ENCODE data around the gene AIPL1.

AIPL1 gene

DNA sequence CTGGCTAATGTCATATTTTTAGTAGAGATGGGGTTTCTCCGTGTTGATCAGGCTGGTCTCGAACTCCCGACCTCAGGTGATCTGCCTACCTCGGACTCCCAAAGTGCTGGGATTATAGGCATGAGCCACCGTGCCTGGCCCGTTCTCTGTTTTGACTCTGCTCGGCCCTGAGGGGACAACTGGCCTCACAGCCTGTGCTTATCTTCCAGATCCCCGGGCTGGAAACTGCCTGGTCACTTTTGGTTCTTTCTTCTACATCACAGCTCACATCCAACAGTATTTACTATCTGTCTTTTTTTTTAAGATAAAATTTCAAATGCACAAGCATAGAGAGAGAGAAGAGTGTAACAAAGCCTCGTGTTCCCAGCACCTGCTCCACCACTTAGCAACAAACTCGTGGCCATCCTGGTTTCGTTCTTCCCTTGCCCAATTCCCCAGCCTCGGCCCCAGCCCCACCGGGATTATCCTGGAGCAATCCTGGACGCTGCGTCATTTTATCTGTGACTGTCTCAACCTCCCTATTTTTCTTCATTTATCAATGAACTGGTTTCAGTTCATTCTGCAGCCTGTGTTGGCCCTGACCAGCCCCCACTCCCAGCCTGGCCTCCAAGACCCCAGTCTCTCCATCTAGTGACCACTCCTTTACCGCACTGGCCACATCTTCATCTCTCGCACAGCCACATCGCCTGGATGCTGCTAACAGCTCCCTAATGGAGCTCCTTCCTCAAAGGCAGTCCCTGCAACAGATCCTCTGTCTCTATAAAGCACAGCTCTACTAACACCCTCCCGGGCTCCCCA is 30.5 kb upstream of the AIPL1 start:
- FAIRE-seq = no peak

DNA sequence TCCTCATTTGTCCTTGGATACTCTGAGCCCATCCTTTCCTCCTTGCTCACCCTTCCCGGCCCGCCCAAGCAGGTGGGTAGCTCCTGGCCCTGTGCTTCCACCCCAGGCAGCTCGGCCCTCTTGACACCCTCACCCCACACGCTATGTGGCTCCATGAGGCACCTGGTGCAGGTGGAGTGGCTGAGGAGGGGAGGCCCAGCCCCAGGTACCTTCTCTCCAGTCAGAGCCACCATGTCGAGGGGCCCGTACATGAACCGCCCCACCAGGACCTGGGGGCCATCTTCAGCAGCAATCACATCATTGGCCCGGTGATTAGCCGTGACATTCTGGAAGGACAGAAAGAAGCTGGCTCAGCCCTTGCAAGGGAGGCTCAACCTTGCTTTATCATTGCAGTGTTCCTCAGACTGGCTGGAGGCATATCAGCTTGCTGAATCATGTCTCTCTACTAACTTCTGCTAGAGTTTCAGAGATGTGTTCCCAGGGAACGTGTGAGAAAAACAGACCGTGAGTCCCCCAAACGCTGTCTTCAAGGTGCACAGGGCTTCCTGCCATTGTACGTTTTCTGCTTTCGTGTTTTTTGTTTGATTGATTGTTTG is 29.6 kb upstream of the AIPL1 start:
- no peak for FAIRE-seq

DNA sequence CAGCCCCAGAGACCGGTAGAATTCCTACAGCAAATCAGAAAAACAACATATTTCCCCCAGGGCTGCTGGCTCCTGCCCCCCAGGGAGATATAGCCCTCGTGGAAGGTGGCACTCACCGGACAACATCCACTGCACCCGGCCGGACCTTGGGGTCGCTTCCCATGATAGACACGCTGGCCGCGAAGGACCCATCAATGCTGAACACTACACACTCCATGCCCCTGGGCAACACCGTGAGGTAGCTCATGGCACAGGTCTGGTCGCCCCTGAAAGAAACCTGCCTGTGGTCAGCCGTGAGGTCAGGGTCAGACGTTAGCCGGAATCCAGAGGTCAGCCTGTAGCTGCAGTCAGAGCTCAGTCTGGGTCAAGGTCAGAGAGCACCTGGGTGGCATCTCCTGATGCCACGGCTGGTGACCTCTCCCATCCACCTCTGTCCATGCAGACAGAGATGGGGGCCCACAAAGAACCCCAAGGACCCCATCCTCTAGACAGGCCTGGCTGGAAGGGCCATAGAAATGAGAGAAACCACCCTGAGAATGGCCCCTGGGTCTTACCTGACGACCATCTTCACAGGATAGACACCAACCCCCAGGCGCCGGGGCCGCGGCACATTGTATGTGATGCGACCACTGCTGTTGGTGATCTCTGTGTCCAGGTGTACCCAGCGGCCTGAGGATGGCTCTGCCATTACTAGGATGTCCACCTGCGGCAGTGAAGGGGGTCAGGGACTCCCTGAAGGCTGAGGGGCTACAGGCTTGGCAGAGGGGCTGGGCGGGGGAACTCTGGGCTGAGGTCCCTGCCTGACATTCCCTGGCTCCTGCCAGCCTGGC is 28.9 kb upstream of the AIPL1 start:
- FAIRE-seq = no peak

DNA sequence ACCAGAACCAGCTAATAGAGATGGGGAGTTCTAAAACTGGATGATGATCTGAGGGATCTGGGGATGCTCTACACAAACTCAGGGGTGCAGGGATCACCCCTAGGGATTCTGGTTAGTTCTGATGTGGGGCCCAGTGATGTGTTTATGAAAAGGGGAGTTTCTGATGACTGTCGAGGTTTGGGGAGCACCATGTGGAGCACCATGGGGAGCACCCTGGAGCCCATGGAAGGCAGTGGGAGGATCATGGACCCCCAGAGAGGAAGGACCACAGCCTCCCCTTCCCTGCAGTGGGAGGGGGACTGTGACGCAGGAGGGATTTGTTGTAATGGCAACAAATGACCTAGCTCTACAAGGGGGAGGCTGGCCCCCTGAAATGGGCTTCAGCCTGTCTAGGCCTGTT is 27.8 kb upstream of the AIPL1 start:
- no peak for FAIRE-seq

DNA sequence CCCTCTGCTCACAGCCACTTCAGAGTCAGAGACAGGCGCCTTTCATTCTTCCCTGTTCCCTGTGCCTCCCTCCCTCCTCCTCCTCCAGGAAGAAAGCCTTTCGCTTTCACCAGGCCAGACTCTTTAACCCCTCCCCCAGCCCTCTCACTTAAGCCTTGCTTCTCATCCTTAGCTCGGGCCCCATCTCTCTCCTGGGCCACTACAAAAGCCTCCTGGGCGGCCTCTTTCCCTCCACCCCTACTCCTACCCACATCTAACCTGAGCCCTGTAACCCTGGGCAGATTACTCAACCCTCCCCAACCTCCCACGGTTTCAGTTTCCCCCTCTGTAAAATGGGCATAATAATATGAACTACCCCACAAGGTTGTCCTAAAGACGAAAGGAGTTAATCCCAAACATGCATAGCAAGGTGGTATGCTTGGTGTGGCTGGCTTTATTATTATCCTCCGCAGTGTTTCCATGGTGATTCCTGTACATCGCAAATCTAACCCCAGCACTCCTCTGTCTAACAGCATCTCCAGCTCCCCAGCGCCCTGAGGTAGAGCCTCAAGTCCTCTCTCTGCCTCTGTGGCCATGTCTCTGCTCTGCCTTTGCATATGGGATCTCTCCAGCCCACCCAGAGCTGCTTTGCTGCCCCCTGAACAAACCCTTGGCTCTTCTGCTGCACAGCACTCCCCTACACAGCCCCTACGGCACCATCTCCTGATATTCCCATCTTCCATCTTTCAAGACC is 27.0 kb upstream of the AIPL1 start:
- FAIRE-seq = no peak

DNA sequence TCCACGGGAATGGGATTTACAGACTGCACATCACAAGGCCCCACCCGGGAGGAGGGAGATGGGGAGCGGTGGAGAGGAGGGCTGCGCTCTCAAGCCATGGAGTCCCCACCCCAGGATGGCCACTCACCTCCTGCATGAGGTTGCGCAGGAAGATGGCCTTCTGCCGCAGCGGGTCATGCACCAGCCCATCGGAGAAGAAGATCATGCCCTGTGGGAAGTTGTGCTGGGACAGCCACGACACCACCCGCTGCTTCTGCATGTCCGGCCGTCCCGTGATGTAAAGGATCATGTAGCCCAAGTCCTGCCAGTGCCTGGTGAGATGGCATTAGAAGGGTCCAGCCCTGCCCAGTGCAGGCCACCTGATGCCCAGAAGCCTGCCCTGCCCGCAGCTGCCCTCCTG is 26.3 kb upstream of the AIPL1 start:
- FAIRE-seq = no peak

DNA sequence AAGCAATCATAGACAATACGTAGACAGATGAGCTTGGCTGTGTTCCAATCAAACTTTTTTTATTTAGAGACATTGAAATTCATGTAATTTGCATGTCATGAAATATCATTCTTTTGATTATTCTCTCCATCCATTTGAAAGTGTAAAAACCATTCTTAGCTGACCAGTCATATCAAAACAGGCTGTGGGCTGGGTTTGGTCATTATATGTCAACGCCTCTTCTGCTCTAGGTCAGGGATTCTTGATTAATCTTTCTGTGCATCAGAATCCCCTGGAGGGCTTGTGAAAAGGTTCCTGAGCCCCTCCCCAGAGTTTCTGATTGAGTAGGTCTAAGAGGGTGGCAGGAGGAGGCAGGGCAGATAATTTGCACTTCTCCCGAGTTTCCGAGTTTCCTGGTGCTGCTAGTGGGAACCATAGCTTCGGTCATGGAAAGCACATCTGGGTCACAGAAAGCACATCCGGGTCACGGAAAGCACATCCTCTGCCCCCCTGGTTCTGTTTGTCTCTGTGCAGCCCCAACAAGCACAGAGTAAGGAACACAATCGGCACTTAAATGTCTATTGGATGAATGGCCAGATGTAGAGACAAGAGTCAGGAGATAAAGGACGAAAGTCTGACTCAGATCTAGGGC is 25.7 kb upstream of the AIPL1 start:
- no peak for FAIRE-seq

DNA sequence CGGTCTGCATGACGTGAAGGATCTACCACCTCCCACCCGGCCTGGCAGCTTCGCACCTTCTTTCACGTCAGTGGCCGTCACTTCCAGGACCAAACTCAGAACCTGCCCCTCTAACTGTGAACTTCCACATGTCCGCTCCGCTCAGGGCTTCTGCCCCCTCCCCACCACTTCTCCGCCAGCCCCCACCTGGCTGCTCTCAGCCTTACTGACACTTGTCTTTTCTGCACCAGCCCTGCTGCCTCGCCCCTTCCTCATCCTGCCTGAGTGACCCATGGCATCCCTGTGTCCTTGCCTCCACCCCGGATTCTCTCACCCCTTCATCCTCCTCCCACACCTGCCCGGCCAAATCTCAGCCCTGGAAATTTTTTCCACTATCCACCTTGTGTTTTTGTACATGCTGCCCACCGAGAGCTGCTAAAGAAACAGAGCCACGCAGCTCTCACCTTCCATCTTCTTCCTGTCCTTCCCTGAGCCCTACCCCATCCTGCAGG is 23.6 kb upstream of the AIPL1 start:
- FAIRE-seq = no peak

DNA sequence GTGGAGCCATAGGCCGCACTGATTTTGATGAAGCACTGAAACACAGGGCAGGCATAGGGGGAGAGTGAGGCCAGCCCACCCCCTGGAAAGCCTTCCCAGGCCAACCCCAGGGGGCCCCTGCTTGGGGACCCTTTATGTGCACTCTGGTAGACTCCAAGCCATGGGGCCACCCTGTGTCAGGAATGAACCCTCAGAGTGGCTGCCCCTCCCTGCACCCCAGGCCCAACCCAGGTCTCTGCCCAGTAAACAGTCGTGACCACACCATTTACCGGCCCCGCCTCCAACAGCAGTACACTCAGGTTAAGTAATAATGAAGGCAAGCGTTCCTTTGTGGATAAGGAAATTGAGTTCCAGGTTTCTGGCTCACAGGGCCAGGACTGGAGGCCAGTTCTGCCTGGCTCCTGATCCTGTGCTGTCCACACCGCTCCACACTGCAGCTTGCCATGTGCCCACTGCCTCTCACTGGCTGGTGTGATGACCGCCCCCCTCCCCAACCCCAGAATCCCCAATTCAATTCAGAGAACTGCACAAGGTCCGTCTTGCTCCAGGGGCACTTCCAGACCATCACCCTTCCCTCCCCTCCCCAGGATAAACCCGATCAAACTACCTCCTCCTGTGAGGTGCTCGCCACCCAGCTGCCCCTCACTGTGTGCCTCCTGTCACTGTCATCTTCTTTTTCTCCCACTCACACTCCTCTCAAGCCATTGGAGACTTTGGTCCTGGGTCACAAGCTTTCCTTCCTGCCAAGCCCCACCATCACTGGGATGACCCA is 23.0 kb upstream of the AIPL1 start:
- FAIRE-seq = no peak

DNA sequence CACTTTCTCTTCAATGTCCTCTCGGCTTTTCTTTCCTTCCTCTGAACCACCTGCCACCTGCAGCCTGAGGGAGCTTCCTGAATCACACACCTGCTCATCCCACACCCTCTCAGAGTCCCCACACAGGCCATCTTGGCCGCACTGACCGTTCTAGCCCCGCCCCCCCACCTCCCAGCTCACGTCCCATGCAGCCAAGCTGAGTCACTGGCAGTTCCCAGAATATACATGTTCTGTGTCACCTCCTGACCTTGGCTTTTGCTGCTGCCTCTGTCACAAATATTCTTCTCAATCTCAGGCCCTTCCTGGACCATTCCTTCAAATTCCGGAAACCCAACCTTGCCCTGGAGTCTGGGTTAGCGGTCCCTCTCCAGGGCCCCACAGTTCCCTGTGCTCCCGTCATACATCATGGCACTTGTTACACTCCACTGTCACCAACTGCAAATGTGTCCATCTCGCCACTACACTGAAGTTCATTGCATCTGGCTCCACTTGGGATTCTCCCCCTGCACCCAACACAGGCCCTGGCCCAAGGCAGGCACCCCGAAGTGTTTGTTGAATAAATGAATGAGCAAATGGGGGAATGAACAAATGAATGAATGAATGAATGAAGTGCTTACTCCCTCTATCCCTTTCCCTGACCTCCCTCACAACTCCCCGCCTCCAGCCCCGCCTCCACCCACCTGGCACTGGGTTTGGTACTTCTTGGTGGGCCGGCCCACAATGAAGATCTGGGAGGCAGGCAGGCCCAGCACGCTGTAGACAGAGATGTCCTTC is 22.2 kb upstream of the AIPL1 start:
- FAIRE-seq = no peak

DNA sequence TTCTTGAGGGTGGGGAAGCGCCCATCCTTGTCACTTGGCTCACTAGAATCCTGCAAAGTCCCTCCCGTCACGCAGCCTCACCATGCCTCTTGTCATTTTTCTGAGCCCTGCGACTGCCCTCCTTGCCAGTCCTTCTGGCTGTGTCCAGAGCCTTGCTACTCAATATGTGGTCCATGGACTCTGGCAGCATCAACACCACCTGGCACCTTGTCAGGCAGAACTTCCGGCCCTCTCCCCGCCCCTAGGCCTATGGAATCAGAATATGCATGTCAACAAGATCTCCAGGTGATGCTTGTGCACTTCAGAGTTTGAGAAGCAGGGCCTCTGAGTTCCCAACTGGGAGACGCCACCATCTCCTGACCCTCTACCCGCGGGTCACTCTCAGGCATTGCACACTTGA is 21.4 kb upstream of the AIPL1 start:
- no peak for FAIRE-seq

DNA sequence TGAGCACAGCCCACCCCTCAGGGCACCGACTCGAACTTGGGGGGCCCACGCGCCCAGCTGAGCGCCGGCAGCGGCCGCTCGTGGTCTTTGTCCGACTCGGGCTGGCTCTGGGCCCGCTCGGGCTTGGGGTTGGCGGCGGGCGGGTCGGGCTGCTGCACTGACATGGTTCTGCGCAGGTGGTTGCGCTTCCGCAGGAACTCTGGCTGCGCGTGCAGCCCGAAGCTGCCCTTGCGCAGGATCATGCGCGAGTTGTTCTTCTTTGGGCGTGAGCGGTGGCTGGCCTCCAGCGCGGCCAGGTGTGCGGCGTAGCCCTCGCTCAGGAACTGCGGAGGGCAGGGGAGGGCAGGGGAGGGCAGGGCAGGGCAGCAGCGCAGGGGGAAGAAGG is 20.4 kb upstream of the AIPL1 start:
- FAIRE-seq = no peak

DNA sequence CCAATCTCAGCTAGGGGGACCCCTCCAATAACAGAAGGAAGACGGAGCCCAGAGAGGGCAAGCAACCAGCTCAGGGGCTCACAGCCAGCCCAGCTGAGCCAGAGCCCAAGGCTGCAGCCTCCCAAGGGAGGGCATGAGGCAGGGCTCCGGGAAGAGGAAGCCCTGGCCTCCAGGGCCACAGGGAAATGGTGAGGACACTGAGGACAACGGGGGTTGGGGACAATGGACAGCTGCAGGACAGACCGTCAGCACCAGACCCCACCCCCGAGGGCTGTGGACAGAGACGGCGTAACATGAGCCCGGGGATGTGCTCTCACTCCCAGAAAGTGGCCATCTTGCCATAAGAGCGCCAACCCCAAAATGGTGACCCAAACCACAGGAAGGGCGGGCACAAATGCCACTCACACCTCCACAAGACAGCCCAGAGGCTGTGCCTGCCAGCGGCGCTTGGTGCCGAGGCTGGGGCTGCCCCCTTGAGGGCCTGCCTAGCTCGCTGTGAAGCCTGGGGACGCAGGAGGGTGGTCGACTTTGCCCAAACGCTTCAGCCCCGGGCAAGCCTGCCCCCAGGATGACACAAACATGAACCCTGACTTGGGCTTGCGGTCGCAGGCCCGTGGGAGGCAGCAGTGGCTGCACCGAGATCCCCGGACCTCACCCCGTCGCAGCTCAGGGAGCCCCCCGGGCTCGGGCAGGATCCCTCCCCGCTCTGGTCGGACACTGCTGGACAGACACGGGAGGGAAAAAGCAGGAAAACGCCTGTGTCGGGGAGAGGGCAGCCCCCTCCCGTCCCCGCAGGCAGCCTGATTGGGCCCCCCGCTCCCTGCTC is 19.8 kb upstream of the AIPL1 start:
- no peak for FAIRE-seq

DNA sequence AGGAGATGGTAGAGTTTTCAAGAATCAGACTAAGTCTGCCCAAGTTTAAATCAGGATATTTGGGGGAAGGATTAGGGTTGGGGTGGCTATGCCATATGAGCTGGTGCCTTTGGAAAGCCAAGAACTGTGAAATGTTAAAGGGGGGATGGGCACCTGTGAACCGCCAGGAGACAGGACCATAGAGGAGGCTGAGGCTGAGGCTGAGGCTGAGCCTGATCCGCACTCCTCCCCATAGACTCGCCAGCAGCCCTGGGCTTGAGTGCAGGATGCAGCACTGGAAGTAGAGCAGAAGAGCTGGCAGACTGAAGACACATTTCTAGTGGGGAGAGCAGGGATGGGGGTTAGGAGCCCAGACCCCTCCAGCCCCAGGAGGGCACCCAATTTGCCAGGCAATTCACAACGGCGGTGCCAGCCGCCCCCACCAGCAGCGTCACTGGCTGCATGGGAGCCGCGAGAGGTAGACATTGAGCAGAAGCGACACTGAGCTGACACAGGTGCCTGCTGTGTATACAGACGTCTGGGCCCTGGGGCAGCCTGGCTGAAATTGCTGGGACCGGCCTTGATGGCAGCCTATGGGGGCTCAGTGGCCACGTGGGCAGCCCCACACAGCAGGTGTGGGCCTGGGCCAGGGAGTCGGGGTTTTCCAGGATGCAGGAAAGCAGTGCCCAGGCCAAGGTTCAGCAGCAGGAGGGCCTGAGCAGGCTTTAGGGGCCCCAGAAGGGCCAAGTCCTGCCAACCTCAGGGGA is 18.5 kb upstream of the AIPL1 start:
- no peak for FAIRE-seq

DNA sequence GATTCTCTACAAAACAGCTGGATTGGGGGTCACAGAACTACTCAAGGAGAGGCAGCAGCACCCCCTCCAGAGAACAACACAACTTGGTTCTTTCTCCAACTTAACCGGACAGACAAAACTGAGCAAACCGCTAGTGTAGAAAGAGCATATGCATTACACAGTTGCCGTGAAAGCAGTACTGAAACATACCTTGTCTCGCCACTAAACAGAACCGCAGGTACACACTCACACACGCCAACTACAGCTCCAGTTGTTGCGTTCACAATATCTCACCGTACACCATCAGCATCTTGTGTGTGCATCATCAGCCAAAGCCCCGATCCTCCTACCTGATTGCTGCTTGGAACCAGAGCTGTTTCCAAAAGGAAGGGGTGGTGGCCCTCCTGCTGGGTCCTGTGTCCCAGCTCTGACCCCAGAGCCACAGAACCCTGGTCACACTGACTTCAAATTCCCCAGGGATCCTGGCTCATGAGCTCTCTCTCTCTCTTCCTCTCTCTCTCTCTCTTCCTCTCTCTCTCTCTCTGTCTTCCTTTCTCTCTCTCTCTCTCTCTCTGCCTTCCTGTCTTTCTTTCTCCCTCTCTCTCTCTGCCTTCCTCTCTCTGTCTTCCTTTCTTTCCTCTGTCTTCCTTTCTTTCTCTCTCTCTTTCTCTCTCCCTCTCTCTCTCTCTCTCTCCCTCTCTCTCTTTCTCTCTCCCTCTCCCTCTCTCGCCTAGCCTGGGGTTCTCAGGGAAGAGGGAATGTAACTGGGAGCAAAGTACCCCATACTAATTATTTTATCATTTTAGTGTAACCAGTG is 17.7 kb upstream of the AIPL1 start:
- no peak for FAIRE-seq

DNA sequence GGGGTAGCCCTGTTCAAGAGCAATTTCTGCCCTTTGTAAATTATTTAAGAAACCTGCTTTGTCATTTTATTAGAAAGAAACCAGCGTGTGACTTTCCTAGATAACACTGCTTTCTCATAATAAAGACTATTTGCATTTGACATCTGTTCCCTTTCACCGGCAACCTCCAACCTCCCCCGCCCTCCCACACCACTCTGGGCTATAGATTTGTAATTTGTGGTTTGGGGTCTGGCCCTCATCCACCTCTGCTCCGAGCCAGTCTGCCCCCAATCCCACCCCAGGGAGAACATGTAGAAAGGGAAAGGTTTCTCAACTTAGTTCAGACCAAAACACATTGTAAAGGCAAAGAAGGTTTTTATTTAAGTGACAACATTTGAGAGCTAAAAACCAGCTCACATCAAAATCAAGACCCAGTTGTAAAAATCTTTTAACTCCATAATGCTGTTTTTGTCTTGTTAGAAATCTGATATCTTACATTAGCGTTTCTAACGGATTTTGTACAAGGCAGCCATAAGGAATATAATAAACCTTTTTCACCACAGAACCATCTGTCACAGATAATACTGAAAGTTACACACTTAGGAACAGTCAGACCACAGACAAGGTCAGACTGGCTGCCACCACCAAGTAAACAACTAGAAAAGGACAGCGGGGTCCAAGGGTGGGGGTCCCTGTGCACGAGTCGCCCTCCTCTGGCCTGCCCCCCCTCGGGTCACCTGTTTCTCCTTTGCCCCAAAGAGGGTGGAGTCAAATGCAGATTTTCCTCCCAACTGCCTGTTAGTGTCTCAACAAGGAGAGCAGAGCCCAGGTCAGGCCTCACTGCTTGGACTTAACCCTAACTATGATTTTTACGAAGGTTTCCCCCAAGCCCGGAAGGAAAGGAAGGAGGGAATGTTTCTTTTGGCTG is 16.3 kb upstream of the AIPL1 start:
- FAIRE-seq = no peak

DNA sequence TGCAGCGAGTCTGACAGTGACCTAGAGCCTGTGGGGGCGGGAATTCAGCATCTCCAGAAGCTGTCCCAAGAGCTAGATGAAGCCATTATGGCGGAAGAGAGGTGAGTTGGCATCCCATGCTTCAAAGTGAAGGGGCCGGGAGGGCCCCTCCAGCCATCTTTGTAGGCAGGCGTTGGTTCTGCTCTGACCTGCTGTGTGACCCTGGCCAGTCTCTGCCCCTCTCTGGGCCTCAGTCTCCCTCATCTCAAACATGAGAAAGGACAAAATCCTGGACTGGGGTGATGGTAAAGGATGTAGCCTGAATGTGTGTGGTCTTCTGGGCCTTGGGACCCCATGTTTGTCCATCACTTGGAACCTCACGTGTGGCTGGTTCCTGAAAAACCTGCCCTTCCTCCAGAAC is 14.4 kb upstream of the AIPL1 start:
- FAIRE-seq = no peak

Measured in endometrium (tissue), 2 donors.